ENCODE results near the gene DDX24.

DNA sequence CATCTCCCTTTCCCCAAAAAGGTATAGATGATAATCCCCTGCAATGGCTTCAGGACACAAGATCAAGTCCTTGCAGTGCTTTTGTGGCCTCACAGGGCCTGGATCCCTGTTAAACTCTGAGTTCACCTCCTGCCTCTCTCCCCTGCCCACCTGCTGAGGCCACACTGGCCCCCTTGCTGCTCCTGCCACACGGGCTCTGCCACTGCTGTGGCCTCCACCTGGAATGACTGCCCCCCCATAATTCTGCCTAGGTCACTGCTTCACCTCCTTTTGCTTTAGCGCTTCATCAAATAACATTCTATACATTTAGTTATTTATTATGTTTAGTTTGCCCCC lies 28.9 kb upstream of the DDX24 start:
- TF ChIP-seq, protein P1, sequence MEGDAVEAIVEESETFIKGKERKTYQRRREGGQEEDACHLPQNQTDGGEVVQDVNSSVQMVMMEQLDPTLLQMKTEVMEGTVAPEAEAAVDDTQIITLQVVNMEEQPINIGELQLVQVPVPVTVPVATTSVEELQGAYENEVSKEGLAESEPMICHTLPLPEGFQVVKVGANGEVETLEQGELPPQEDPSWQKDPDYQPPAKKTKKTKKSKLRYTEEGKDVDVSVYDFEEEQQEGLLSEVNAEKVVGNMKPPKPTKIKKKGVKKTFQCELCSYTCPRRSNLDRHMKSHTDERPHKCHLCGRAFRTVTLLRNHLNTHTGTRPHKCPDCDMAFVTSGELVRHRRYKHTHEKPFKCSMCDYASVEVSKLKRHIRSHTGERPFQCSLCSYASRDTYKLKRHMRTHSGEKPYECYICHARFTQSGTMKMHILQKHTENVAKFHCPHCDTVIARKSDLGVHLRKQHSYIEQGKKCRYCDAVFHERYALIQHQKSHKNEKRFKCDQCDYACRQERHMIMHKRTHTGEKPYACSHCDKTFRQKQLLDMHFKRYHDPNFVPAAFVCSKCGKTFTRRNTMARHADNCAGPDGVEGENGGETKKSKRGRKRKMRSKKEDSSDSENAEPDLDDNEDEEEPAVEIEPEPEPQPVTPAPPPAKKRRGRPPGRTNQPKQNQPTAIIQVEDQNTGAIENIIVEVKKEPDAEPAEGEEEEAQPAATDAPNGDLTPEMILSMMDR (conservative IDR thresholded peaks at IDR 0.05) = no peak
- TF ChIP-seq EZH2 (IDR thresholded peaks at IDR 0.05; ENCODE audit: low read depth) = no peak
